ENCODE results near the gene SF3B4.

The SF3B4 gene

GRCh38 chr1:149903836-149904491, 23.6 kb downstream of the SF3B4 start:
- no peak for ATAC-seq
- TF ChIP-seq BACH2 (CRISPR knock-in tag; IDR thresholded peaks at IDR 0.05; ENCODE audit: borderline replicate concordance) (no peak), PATZ1 (CRISPR knock-in tag; IDR thresholded peaks at IDR 0.05; ENCODE audit: borderline replicate concordance) (no peak), TCF4 (CRISPR knock-in tag; IDR thresholded peaks at IDR 0.05; ENCODE audit: borderline replicate concordance) (no peak), TOX (CRISPR knock-in tag; IDR thresholded peaks at IDR 0.05; ENCODE audit: borderline replicate concordance) (no peak), ZNF565 (CRISPR knock-in tag; conservative IDR thresholded peaks at IDR 0.05; ENCODE audit: low read depth) (no peak), PPARA (CRISPR knock-in tag; IDR thresholded peaks at IDR 0.05; ENCODE audit: borderline replicate concordance) (no peak), ESRRG (CRISPR knock-in tag; IDR thresholded peaks at IDR 0.05) (no peak), POU6F1 (CRISPR knock-in tag; IDR thresholded peaks at IDR 0.05; ENCODE audit: borderline replicate concordance, low read depth) (no peak), ZFP30 (CRISPR knock-in tag; IDR thresholded peaks at IDR 0.05) (no peak), ZFP3 (CRISPR knock-in tag; IDR thresholded peaks at IDR 0.05) (no peak), ARNTL (CRISPR knock-in tag; IDR thresholded peaks at IDR 0.05; ENCODE audit: borderline replicate concordance, low read depth) (no peak), ZC3H10 (CRISPR knock-in tag; IDR thresholded peaks at IDR 0.05) (no peak), GLIS3 (CRISPR knock-in tag; IDR thresholded peaks at IDR 0.05) (no peak)

GRCh38 chr1:149899460-149900284, 27.9 kb downstream of the SF3B4 start, which contains the start of gene BOLA1:
BOLA1 (plus strand) TSS chr1:149899568; CDS start chr1:149900060, 492 bp downstream.
- TF ChIP-seq CSDC2 (CRISPR knock-in tag; IDR thresholded peaks at IDR 0.05) (peak; percentile 44; the same call in 1 of the 2 replicates), GLIS3 (CRISPR knock-in tag; IDR thresholded peaks at IDR 0.05) (0 out of 2 replicates have a peak, but pooled peaks have one; percentile 9), ZNF565 (CRISPR knock-in tag; conservative IDR thresholded peaks at IDR 0.05; ENCODE audit: low read depth) (no peak), ESRRG (CRISPR knock-in tag; IDR thresholded peaks at IDR 0.05) (no peak)
- peak; percentile 99 for ATAC-seq

- TF ChIP-seq ESRRG (CRISPR knock-in tag; IDR thresholded peaks at IDR 0.05), result no peak
- TF ChIP-seq OSR1 (CRISPR knock-in tag; IDR thresholded peaks at IDR 0.05), result no peak
- no peak for TF ChIP-seq RARB (CRISPR knock-in tag; IDR thresholded peaks at IDR 0.05)
- TF ChIP-seq ZNF8 (CRISPR knock-in tag; IDR thresholded peaks at IDR 0.05), result no peak
- no peak for TF ChIP-seq CSRNP3 (CRISPR knock-in tag; IDR thresholded peaks at IDR 0.05)
- TF ChIP-seq TOX (CRISPR knock-in tag; IDR thresholded peaks at IDR 0.05; ENCODE audit: borderline replicate concordance), result no peak
- TF ChIP-seq CREB5 (CRISPR knock-in tag; IDR thresholded peaks at IDR 0.05; ENCODE audit: low read depth), result no peak
- TF ChIP-seq ZFP3 (CRISPR knock-in tag; IDR thresholded peaks at IDR 0.05), result no peak
- no peak for TF ChIP-seq PPARA (CRISPR knock-in tag; IDR thresholded peaks at IDR 0.05; ENCODE audit: borderline replicate concordance)
- no peak for TF ChIP-seq TCF4 (CRISPR knock-in tag; IDR thresholded peaks at IDR 0.05; ENCODE audit: borderline replicate concordance)
- no peak for TF ChIP-seq SNAI2 (CRISPR knock-in tag; IDR thresholded peaks at IDR 0.05)
- TF ChIP-seq ISL1 (CRISPR knock-in tag; IDR thresholded peaks at IDR 0.05), result no peak
- TF ChIP-seq GLIS3 (CRISPR knock-in tag; IDR thresholded peaks at IDR 0.05), result no peak
- no peak for TF ChIP-seq POU6F1 (CRISPR knock-in tag; IDR thresholded peaks at IDR 0.05; ENCODE audit: borderline replicate concordance, low read depth)
- TF ChIP-seq CSDC2 (CRISPR knock-in tag; IDR thresholded peaks at IDR 0.05), result no peak
- TF ChIP-seq ZC3H10 (CRISPR knock-in tag; IDR thresholded peaks at IDR 0.05), result no peak
- TF ChIP-seq ZNF565 (CRISPR knock-in tag; conservative IDR thresholded peaks at IDR 0.05; ENCODE audit: low read depth), result no peak
- TF ChIP-seq ZFP30 (CRISPR knock-in tag; IDR thresholded peaks at IDR 0.05), result no peak
- TF ChIP-seq BACH2 (CRISPR knock-in tag; IDR thresholded peaks at IDR 0.05; ENCODE audit: borderline replicate concordance), result no peak
- TF ChIP-seq ARNTL (CRISPR knock-in tag; IDR thresholded peaks at IDR 0.05; ENCODE audit: borderline replicate concordance, low read depth), result no peak
- no peak for ATAC-seq
Observed at GRCh38 chr1:149896575-149896974, 31.0 kb downstream of the SF3B4 start.

Measured in SK-N-SH treated with all-trans-retinoic acid at 6 μM for 48 hours (cell line).